ENCODE measurements around the gene SPTLC2.
"Not testable (repeated sequence)": the region's sequence is repeated elsewhere in the genome, so short reads cannot be mapped to it uniquely, and the experiment has no call there.

Gene SPTLC2

DNA sequence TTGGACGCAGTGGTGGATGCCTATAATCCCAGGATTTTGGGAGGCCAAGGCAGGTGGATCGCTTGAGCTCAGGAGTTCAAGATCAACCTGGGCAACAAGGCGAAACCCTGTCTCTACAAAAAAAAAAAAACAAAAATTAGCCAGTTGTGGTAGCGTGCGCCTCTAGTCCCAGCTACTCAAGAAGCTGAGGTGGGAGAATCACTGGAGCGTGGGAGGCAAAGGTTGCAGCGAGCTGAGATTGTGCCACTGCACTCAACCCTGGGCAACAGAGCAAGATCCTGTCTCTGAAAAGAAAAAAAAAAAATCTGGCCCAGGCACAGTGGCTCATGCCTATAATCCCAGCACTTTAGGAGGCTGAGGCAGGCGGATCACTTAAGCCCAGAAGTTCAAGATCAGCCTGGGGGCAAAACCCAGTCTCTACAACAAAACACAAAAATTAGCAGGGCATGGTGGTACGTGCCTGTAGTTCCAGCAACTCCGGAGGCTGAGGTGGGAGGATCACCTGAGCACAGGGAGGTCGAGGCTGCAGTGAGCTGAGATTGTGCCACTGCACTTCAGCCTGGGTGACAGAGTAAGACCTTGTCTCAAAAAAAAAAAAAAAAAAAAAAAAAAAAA is 27.9 kb downstream of the SPTLC2 start:
- WGBS, 2 donors (ENCODE audit: extremely low coverage in 2 of 2, insufficient read length in 2 of 2, insufficient replicate concordance in 1 of 2), result no CpG with 5 or more reads among the region's 11 CpGs
- H3K4me3 ChIP-seq (ENCODE audit: low read length in 2 of 2), result not testable (repeated sequence)

DNA sequence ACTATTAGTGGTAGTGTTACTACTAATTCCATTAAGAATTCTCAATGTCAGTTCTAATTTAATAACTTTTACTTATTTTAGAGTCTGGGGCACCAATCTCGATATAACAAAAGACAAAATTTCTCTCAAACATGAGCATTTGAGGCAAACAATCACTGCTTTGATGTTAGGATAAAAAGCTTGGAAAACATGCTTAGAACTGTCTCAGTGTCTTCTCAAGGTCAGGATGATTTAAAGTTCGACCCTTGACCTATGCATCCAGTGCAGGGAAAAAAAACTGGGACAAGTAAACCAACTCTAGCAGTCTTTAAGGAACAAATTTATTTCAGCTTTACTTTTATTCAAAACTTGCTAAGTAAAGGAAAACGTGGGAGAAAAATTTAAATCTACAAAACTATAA is 31.1 kb downstream of the SPTLC2 start:
- Histone ChIP-seq H3K14ac (ENCODE audit: low read length) (no peak overlapping the region), H2BK120ac (ENCODE audit: low read depth, low read length) (no peak overlapping the region), H3K27me3 (ENCODE audit: control insufficient read depth in 3 of 3, insufficient read depth in 3 of 3, low read depth in 1 of 3, low read length in 3 of 3) (no peaks in the 10 kb centered on the region), H3K18ac (ENCODE audit: low read length) (no peak overlapping the region), H3K27ac (replicated peaks; ENCODE audit: low read length) (no peak overlapping the region), H2BK15ac (ENCODE audit: low read length) (no peak overlapping the region), H4K8ac (ENCODE audit: low read depth, low read length) (no peak overlapping the region), H2BK12ac (ENCODE audit: low read length) (no peak overlapping the region), H3K9me3 (replicated peaks in 1 of 2; ENCODE audit: control insufficient read depth in 2 of 2, insufficient read depth in 1 of 2, low read depth in 1 of 2, low read length in 2 of 2) (peaks cover 0 to 3% of the 10 kb centered on the region in 2 donors), H4K91ac (ENCODE audit: low read depth, low read length, poor library complexity) (no peak overlapping the region), H3K4ac (ENCODE audit: low read length) (no peak overlapping the region), H3K4me2 (ENCODE audit: insufficient read depth, low read length, poor library complexity, severe bottlenecking) (no peak overlapping the region), H3K4me1 (ENCODE audit: control insufficient read depth in 2 of 2, insufficient read depth in 1 of 2, low read depth in 1 of 2, low read length in 2 of 2) (peaks cover 0 to 3% of the 10 kb centered on the region in 2 donors), H2AFZ (ENCODE audit: low read length) (no peak overlapping the region), H3K4me3 (ENCODE audit: low read length in 2 of 2) (no peak overlapping the region), H2BK5ac (ENCODE audit: low read length) (no peak overlapping the region), H2AK5ac (ENCODE audit: low read depth, low read length) (no peak overlapping the region), H3K9ac (ENCODE audit: low read depth, low read length, poor library complexity) (no peak overlapping the region), H3K36me3 (replicated peaks in 1 of 2; ENCODE audit: control insufficient read depth in 2 of 2, insufficient read depth in 2 of 2, low read length in 2 of 2) (no peaks in the 10 kb centered on the region), H3K23ac (ENCODE audit: low read depth, low read length, poor library complexity) (no peak overlapping the region), H3K79me1 (ENCODE audit: low read depth, low read length) (no peaks in the 10 kb centered on the region)
- no CpG with 5 or more reads among the region's 3 CpGs for WGBS, 2 donors (ENCODE audit: extremely low coverage in 2 of 2, insufficient read length in 2 of 2, insufficient replicate concordance in 1 of 2)
- no peak for DNase-seq (ENCODE audit: low spot score)

More for the DNA sequence above, 27.9 kb downstream of the SPTLC2 start:
- not testable (repeated sequence) for H3K79me1 ChIP-seq (ENCODE audit: low read depth, low read length); H3K14ac ChIP-seq (ENCODE audit: low read length); DNase-seq (ENCODE audit: low spot score); H3K27me3 ChIP-seq (ENCODE audit: control insufficient read depth in 3 of 3, insufficient read depth in 3 of 3, low read depth in 1 of 3, low read length in 3 of 3); H3K18ac ChIP-seq (ENCODE audit: low read length); H4K8ac ChIP-seq (ENCODE audit: low read depth, low read length); H4K91ac ChIP-seq (ENCODE audit: low read depth, low read length, poor library complexity); H2AK5ac ChIP-seq (ENCODE audit: low read depth, low read length); H3K36me3 ChIP-seq (replicated peaks in 1 of 2; ENCODE audit: control insufficient read depth in 2 of 2, insufficient read depth in 2 of 2, low read length in 2 of 2); H2BK120ac ChIP-seq (ENCODE audit: low read depth, low read length); H2BK12ac ChIP-seq (ENCODE audit: low read length); H3K9ac ChIP-seq (ENCODE audit: low read depth, low read length, poor library complexity); H3K9me3 ChIP-seq (replicated peaks in 1 of 2; ENCODE audit: control insufficient read depth in 2 of 2, insufficient read depth in 1 of 2, low read depth in 1 of 2, low read length in 2 of 2); H2BK5ac ChIP-seq (ENCODE audit: low read length); H3K4ac ChIP-seq (ENCODE audit: low read length); H2BK15ac ChIP-seq (ENCODE audit: low read length); H3K27ac ChIP-seq (replicated peaks; ENCODE audit: low read length); H2AFZ ChIP-seq (ENCODE audit: low read length); H3K4me2 ChIP-seq (ENCODE audit: insufficient read depth, low read length, poor library complexity, severe bottlenecking); H3K4me1 ChIP-seq (ENCODE audit: control insufficient read depth in 2 of 2, insufficient read depth in 1 of 2, low read depth in 1 of 2, low read length in 2 of 2); H3K23ac ChIP-seq (ENCODE audit: low read depth, low read length, poor library complexity)

DNA sequence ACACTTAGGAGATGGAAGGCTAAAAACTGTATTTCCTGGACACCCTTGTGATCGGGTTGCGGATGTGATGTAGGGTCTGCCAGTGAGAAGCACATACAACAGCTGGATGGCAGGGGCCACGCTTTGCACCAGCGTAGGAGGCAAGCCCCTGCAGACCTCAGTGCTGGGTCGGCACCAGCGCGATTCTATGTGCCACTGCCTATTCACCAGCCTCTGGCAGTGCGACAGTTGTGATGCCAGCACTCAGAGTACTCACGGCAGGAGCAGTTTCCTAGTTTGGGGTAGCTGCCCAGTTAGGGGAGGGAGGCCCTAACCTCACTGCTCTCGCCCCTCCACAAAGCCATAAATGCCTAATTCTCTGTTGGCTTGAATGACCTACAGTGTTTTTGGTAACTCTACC is 31.6 kb downstream of the SPTLC2 start:
- Histone ChIP-seq H4K8ac (ENCODE audit: low read depth, low read length) (no peak overlapping the region), H3K9ac (ENCODE audit: low read depth, low read length, poor library complexity) (peak overlapping the region; percentile 2), H3K4ac (ENCODE audit: low read length) (no peak overlapping the region), H3K18ac (ENCODE audit: low read length) (peak overlapping the region; percentile 62), H2BK15ac (ENCODE audit: low read length) (no peak overlapping the region), H3K27ac (replicated peaks; ENCODE audit: low read length) (no peak overlapping the region), H2BK5ac (ENCODE audit: low read length) (no peak overlapping the region), H2AK5ac (ENCODE audit: low read depth, low read length) (peak overlapping the region; percentile 94), H3K4me3 (ENCODE audit: low read length in 2 of 2) (no peak overlapping the region), H3K9me3 (replicated peaks in 1 of 2; ENCODE audit: control insufficient read depth in 2 of 2, insufficient read depth in 1 of 2, low read depth in 1 of 2, low read length in 2 of 2) (peaks cover 0 to 3% of the 10 kb centered on the region in 2 donors), H3K27me3 (ENCODE audit: control insufficient read depth in 3 of 3, insufficient read depth in 3 of 3, low read depth in 1 of 3, low read length in 3 of 3) (no peaks in the 10 kb centered on the region), H3K36me3 (replicated peaks in 1 of 2; ENCODE audit: control insufficient read depth in 2 of 2, insufficient read depth in 2 of 2, low read length in 2 of 2) (no peaks in the 10 kb centered on the region), H2AFZ (ENCODE audit: low read length) (no peak overlapping the region), H3K4me1 (ENCODE audit: control insufficient read depth in 2 of 2, insufficient read depth in 1 of 2, low read depth in 1 of 2, low read length in 2 of 2) (peaks cover 0 to 3% of the 10 kb centered on the region in 2 donors), H3K4me2 (ENCODE audit: insufficient read depth, low read length, poor library complexity, severe bottlenecking) (no peak overlapping the region), H3K14ac (ENCODE audit: low read length) (no peak overlapping the region), H2BK120ac (ENCODE audit: low read depth, low read length) (no peak overlapping the region), H2BK12ac (ENCODE audit: low read length) (no peak overlapping the region), H3K79me1 (ENCODE audit: low read depth, low read length) (no peaks in the 10 kb centered on the region), H4K91ac (ENCODE audit: low read depth, low read length, poor library complexity) (no peak overlapping the region), H3K23ac (ENCODE audit: low read depth, low read length, poor library complexity) (no peak overlapping the region)
- WGBS, 2 donors (ENCODE audit: extremely low coverage in 2 of 2, insufficient read length in 2 of 2, insufficient replicate concordance in 1 of 2), result no CpG with 5 or more reads among the region's 10 CpGs
- DNase-seq (ENCODE audit: low spot score), result no peak

DNA sequence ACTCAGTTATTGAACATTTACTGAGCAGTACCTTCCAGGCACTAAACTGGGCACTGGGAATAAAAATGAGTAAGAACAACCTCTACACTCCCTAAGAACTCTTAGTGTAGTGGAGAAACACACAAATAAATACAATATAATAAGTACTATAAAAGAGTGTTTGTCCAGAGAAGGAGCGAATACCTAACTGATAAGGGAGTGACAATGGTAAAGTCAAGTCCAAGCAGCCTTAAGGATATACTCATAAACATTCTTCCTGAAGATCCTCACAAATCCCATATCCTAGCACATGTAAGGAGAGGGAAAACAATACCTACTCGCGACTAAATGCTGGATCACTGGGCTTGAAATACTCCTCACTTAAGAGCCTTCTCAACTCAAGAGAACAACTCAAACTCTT is 32.8 kb downstream of the SPTLC2 start:
- no peak overlapping the region for H4K91ac ChIP-seq (ENCODE audit: low read depth, low read length, poor library complexity)
- no peaks in the 10 kb centered on the region for H3K36me3 ChIP-seq (replicated peaks in 1 of 2; ENCODE audit: control insufficient read depth in 2 of 2, insufficient read depth in 2 of 2, low read length in 2 of 2)
- no peak overlapping the region for H3K18ac ChIP-seq (ENCODE audit: low read length)
- H3K4ac ChIP-seq (ENCODE audit: low read length), result no peak overlapping the region
- H3K9ac ChIP-seq (ENCODE audit: low read depth, low read length, poor library complexity), result no peak overlapping the region
- H3K14ac ChIP-seq (ENCODE audit: low read length), result no peak overlapping the region
- H4K8ac ChIP-seq (ENCODE audit: low read depth, low read length), result no peak overlapping the region
- no CpG with 5 or more reads among the region's 3 CpGs for WGBS, 2 donors (ENCODE audit: extremely low coverage in 2 of 2, insufficient read length in 2 of 2, insufficient replicate concordance in 1 of 2)
- H2BK12ac ChIP-seq (ENCODE audit: low read length), result no peak overlapping the region
- H3K4me3 ChIP-seq (ENCODE audit: low read length in 2 of 2), result no peak overlapping the region
- H3K4me1 ChIP-seq (ENCODE audit: control insufficient read depth in 2 of 2, insufficient read depth in 1 of 2, low read depth in 1 of 2, low read length in 2 of 2), result peaks cover 0 to 3% of the 10 kb centered on the region in 2 donors
- no peak overlapping the region for H2BK5ac ChIP-seq (ENCODE audit: low read length)
- no peak overlapping the region for H3K27ac ChIP-seq (replicated peaks; ENCODE audit: low read length)
- H2BK15ac ChIP-seq (ENCODE audit: low read length), result no peak overlapping the region
- no peak overlapping the region for H3K4me2 ChIP-seq (ENCODE audit: insufficient read depth, low read length, poor library complexity, severe bottlenecking)
- H3K23ac ChIP-seq (ENCODE audit: low read depth, low read length, poor library complexity), result no peak overlapping the region
- H2AFZ ChIP-seq (ENCODE audit: low read length), result no peak overlapping the region
- no peaks in the 10 kb centered on the region for H3K27me3 ChIP-seq (ENCODE audit: control insufficient read depth in 3 of 3, insufficient read depth in 3 of 3, low read depth in 1 of 3, low read length in 3 of 3)
- H3K9me3 ChIP-seq (replicated peaks in 1 of 2; ENCODE audit: control insufficient read depth in 2 of 2, insufficient read depth in 1 of 2, low read depth in 1 of 2, low read length in 2 of 2), result peaks cover 0 to 3% of the 10 kb centered on the region in 2 donors
- H3K79me1 ChIP-seq (ENCODE audit: low read depth, low read length), result no peaks in the 10 kb centered on the region
- H2AK5ac ChIP-seq (ENCODE audit: low read depth, low read length), result no peak overlapping the region
- no peak for DNase-seq (ENCODE audit: low spot score)
- H2BK120ac ChIP-seq (ENCODE audit: low read depth, low read length), result no peak overlapping the region

All from neuronal stem cell (in vitro differentiated cells).